Memory B cell (primary cell): ENCODE measurements around the gene FNDC5.

Experiments
- ATAC-seq: fragments of 150-1000 bp; cut with Tn5 transposase; 2 replicates; pipeline ENCODE4 v1.10.0; 2021; ENCODE audit warnings: low read depth, mild to moderate bottlenecking, moderate library complexity
- DNase-seq, 2 donors: peaks; one replicate each; pipeline ENCODE4 v3.0.0; 2022; ENCODE audit warnings: low spot score in 2 of 2
- H3K27ac Mint-ChIP-seq: one replicate; pipeline ENCODE4 v1.8.0; 2022; ENCODE audit warnings: mild to moderate bottlenecking, moderate library complexity, mixed read lengths
- H3K27me3 Mint-ChIP-seq: one replicate; pipeline ENCODE4 v1.8.0; 2022; ENCODE audit warnings: mixed read lengths
- H3K36me3 Mint-ChIP-seq: one replicate; pipeline ENCODE4 v1.8.0; 2022; ENCODE audit warnings: mild to moderate bottlenecking, mixed read lengths
- H3K4me1 Mint-ChIP-seq: one replicate; pipeline ENCODE4 v1.8.0; 2022; ENCODE audit warnings: mixed read lengths
- H3K4me3 Mint-ChIP-seq: one replicate; pipeline ENCODE4 v1.8.0; 2022; ENCODE audit warnings: mild to moderate bottlenecking, moderate library complexity, mixed read lengths
- H3K9me3 Mint-ChIP-seq: one replicate; pipeline ENCODE4 v1.8.0; 2022; ENCODE audit warnings: mixed read lengths

Gene FNDC5

GRCh38 chr1:32883338-32884031, 12.8 kb upstream of the FNDC5 start:
- Mint-ChIP-seq H3K27ac (no peak overlapping the region), H3K4me1 (peaks cover 16% of the 10 kb centered on the region), H3K4me3 (no peak overlapping the region), H3K36me3 (peaks cover 2% of the 10 kb centered on the region), H3K9me3 (no peaks in the 10 kb centered on the region), H3K27me3 (peaks cover 35% of the 10 kb centered on the region)
- peak; percentile 16 for ATAC-seq
- DNase-seq, result no peak

DNA sequence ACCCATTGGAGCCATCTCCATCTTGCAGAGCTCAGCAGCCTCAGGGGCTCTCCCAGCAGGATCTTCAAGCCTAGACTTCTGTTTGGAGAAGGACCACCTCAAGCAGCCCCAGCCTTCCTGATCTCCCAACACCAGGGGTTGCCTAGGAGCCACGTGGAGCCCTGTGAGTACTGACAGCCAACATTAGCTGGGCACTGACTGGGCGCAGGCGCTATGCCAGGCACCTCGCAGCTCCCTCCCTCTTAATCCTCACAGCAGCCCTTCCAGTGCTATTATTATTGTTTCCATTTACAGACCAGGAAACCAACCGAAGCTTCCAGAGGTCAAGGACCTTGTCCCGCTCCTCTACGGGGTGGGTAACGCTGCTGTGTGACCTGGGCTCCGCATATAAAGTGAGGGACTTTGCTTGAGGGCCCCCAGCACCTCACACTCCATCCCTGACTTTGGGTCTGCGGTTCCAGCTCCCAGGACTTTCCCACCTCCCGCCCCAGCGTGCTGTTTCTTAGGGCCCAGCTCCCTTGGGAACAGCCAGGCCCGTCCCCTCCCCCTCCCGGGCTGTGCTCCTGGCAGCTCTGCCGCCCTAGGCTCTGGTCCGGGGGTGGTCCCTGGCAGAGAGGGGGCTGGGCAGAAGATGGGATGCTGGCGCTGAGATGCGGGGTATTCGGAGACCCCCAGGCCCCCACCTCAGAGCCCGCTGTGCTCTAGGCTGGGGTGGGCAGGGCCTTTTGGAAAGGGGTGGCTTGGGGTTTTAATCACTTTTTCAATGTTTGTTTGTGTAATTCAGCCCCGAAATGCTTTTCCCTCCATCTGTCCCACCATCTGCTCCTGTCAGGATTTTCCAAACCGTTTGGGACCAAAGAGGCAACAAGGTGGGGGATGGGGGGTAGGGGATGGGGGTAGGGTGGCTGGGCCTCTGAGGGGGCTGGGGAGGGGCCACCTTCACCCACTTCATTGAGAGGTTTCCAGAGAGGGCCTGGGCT, 11.4 kb upstream of the FNDC5 start:
- Mint-ChIP-seq H3K36me3 (peaks cover 2% of the 10 kb centered on the region), H3K4me1 (peaks cover 15% of the 10 kb centered on the region), H3K27me3 (peaks cover 34% of the 10 kb centered on the region), H3K4me3 (no peak overlapping the region), H3K9me3 (no peaks in the 10 kb centered on the region), H3K27ac (no peak overlapping the region)
- ATAC-seq (no peak), DNase-seq (no peak)

GRCh38 chr1:32881291-32881690, 10.6 kb upstream of the FNDC5 start:
- H3K4me1 Mint-ChIP-seq, result peaks cover 12% of the 10 kb centered on the region
- DNase-seq (no peak), ATAC-seq (no peak)
- H3K27ac Mint-ChIP-seq, result no peak overlapping the region
- H3K36me3 Mint-ChIP-seq, result peaks cover 2% of the 10 kb centered on the region
- H3K9me3 Mint-ChIP-seq, result no peaks in the 10 kb centered on the region
- H3K4me3 Mint-ChIP-seq, result no peak overlapping the region
- peaks cover 30% of the 10 kb centered on the region for H3K27me3 Mint-ChIP-seq

- Mint-ChIP-seq H3K36me3 (no peaks in the 10 kb centered on the region), H3K27me3 (peaks cover 26% of the 10 kb centered on the region), H3K27ac (no peak overlapping the region), H3K9me3 (no peaks in the 10 kb centered on the region), H3K4me1 (peaks cover 8% of the 10 kb centered on the region), H3K4me3 (no peak overlapping the region)
- ATAC-seq, result no peak
- peak in 1 of 2 donors; percentile 9 for DNase-seq
Measured at GRCh38 chr1:32878637-32879041, 7.9 kb upstream of the FNDC5 start.

GRCh38 chr1:32878183-32878582, 7.5 kb upstream of the FNDC5 start:
- peak in 1 of 2 donors; percentile 9 for DNase-seq
- H3K27ac Mint-ChIP-seq, result no peak overlapping the region
- H3K36me3 Mint-ChIP-seq, result no peaks in the 10 kb centered on the region
- no peaks in the 10 kb centered on the region for H3K9me3 Mint-ChIP-seq
- H3K27me3 Mint-ChIP-seq, result peaks cover 23% of the 10 kb centered on the region
- H3K4me3 Mint-ChIP-seq, result no peak overlapping the region
- ATAC-seq, result no peak
- peaks cover 8% of the 10 kb centered on the region for H3K4me1 Mint-ChIP-seq

GRCh38 chr1:32877211-32878110, 6.7 kb upstream of the FNDC5 start:
- ATAC-seq (no peak), DNase-seq (peak in 1 of 2 donors; percentile 8)
- H3K36me3 Mint-ChIP-seq, result no peaks in the 10 kb centered on the region
- H3K4me1 Mint-ChIP-seq, result peaks cover 13% of the 10 kb centered on the region
- no peak overlapping the region for H3K27ac Mint-ChIP-seq
- no peak overlapping the region for H3K4me3 Mint-ChIP-seq
- peaks cover 26% of the 10 kb centered on the region for H3K27me3 Mint-ChIP-seq
- no peaks in the 10 kb centered on the region for H3K9me3 Mint-ChIP-seq

GRCh38 chr1:32876341-32877210, 5.9 kb upstream of the FNDC5 start:
- no peak overlapping the region for H3K27ac Mint-ChIP-seq
- ATAC-seq, result peak; percentile 67
- peaks cover 21% of the 10 kb centered on the region for H3K4me1 Mint-ChIP-seq
- peaks cover 26% of the 10 kb centered on the region for H3K27me3 Mint-ChIP-seq
- no peak overlapping the region for H3K4me3 Mint-ChIP-seq
- no peaks in the 10 kb centered on the region for H3K36me3 Mint-ChIP-seq
- peak; percentile 47 to 53 for DNase-seq
- no peaks in the 10 kb centered on the region for H3K9me3 Mint-ChIP-seq

GRCh38 chr1:32874860-32875752, 4.4 kb upstream of the FNDC5 start:
- Mint-ChIP-seq H3K9me3 (no peaks in the 10 kb centered on the region), H3K4me3 (no peak overlapping the region), H3K36me3 (no peaks in the 10 kb centered on the region), H3K27me3 (peaks cover 25% of the 10 kb centered on the region), H3K27ac (no peak overlapping the region), H3K4me1 (peaks cover 29% of the 10 kb centered on the region)
- ATAC-seq (no peak), DNase-seq (no peak)

DNA sequence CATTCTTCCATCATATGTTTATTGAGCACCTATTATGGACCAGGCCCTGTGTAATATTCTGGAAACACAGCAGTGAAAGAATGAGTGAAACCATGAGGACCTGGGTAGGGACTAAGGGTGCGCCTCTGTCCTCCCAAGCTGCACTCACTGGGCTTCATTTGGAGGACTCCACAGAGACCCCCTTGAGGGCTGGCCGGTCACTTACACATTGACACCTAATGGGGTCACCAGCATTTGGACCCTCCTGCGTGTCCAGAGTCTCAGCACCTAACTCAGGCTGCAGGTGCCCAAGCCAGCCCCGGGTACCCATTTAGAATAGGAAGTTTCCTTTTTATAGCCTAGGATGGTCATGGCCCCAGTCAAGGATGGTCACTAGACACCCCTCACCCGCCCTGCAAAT, 2.8 kb upstream of the FNDC5 start:
- H3K9me3 Mint-ChIP-seq, result no peaks in the 10 kb centered on the region
- no peak overlapping the region for H3K27ac Mint-ChIP-seq
- ATAC-seq, result no peak
- H3K4me1 Mint-ChIP-seq, result peaks cover 32% of the 10 kb centered on the region
- H3K4me3 Mint-ChIP-seq, result no peak overlapping the region
- H3K36me3 Mint-ChIP-seq, result peaks cover 3% of the 10 kb centered on the region
- H3K27me3 Mint-ChIP-seq, result peaks cover 35% of the 10 kb centered on the region
- no peak for DNase-seq

- H3K27me3 Mint-ChIP-seq, result peaks cover 28% of the 10 kb centered on the region
- ATAC-seq, result no peak
- no peak overlapping the region for H3K27ac Mint-ChIP-seq
- H3K4me1 Mint-ChIP-seq, result peaks cover 32% of the 10 kb centered on the region
- peak in 1 of 2 donors; percentile 26 for DNase-seq
- H3K4me3 Mint-ChIP-seq, result peak overlapping the region; percentile 74
- H3K9me3 Mint-ChIP-seq, result no peaks in the 10 kb centered on the region
- H3K36me3 Mint-ChIP-seq, result peaks cover 7% of the 10 kb centered on the region
Measured at GRCh38 chr1:32872192-32872460, 1.4 kb upstream of the FNDC5 start.

GRCh38 chr1:32871364-32872191, 866 bp upstream of the FNDC5 start:
- H3K4me1 Mint-ChIP-seq, result peaks cover 32% of the 10 kb centered on the region
- no peak overlapping the region for H3K27ac Mint-ChIP-seq
- DNase-seq, result peak in 1 of 2 donors; percentile 19
- ATAC-seq, result no peak
- H3K9me3 Mint-ChIP-seq, result no peaks in the 10 kb centered on the region
- H3K4me3 Mint-ChIP-seq, result peak overlapping the region; percentile 74
- H3K27me3 Mint-ChIP-seq, result peaks cover 28% of the 10 kb centered on the region
- H3K36me3 Mint-ChIP-seq, result peaks cover 10% of the 10 kb centered on the region
